ENCODE results near the gene CRNKL1. TPM values are rescaled to one million over a fixed set of nuclear protein-coding genes. Genes with fewer than 3 reads are reported as not detected.

Gene CRNKL1
- total RNA-seq, 4 donors from 2014 or later = 12.3 to 22.1 (median 15.6) TPM

DNA sequence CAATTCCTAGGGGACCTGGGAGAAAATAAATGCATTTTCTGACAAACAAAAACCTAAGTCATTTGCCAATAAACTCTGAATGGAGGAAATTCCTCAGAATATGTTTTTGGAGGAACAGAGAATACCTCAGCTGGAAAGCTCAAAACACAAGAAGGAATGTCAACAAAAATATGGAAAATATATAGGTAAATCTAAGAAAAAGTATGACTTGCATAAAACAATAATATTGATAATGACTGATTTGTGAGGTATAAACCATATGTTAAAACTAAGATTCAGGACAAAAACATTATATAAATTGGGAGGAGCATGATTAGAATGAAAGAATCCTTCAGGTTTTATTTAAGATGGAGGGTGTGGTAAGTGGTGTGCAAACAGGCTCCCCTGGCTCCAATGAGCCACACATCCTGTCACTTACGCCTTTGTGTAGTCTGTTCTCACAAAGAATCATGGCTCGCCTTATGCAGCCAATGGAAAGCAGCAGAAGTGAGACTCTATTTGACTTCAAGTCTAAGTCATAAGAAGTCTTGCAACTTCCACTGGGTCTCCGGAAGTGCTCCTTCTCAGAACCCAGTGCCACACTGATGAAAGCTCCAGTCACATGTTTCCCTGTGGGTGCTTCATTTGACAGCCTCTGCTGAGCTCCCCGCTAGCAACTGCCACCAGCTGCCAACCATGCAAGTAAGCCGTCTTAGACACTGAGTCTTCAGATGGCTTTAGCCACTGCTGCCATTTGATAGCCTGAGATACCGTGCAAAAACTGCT lies 8.2 kb upstream of the CRNKL1 start:
- no peaks in the 10 kb centered on the region for H3K9me3 ChIP-seq
- WGBS, 2 donors (ENCODE audit: low coverage in 1 of 2) = 81 to 82% methylated on average over 4 to 6 of the region's 6 CpGs
- no peaks in the 10 kb centered on the region for H3K36me3 ChIP-seq
- H3K4me1 ChIP-seq = no peaks in the 10 kb centered on the region
- H3K27me3 ChIP-seq = peaks cover 30% of the 10 kb centered on the region
- intact Hi-C loops (cut with DNase I; ENCODE audit: low total_unique reads) (no loop called here), in situ Hi-C loops (cut with MboI; ENCODE audit: low pct_ligation_motif_present in 1 of 4, low pct_unique_long_range_greater_than_20kb in 1 of 4, low sequenced_read_pairs in 3 of 4) (no loop called here)
- TF ChIP-seq, protein P1, sequence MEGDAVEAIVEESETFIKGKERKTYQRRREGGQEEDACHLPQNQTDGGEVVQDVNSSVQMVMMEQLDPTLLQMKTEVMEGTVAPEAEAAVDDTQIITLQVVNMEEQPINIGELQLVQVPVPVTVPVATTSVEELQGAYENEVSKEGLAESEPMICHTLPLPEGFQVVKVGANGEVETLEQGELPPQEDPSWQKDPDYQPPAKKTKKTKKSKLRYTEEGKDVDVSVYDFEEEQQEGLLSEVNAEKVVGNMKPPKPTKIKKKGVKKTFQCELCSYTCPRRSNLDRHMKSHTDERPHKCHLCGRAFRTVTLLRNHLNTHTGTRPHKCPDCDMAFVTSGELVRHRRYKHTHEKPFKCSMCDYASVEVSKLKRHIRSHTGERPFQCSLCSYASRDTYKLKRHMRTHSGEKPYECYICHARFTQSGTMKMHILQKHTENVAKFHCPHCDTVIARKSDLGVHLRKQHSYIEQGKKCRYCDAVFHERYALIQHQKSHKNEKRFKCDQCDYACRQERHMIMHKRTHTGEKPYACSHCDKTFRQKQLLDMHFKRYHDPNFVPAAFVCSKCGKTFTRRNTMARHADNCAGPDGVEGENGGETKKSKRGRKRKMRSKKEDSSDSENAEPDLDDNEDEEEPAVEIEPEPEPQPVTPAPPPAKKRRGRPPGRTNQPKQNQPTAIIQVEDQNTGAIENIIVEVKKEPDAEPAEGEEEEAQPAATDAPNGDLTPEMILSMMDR (IDR thresholded peaks at IDR 0.05) = no peak
- TF ChIP-seq POLR2AphosphoS5 (IDR thresholded peaks at IDR 0.05) = no peak
- no peak for TF ChIP-seq POLR2A (IDR thresholded peaks at IDR 0.05)
- no peak for TF ChIP-seq EP300 (IDR thresholded peaks at IDR 0.05; ENCODE audit: low read depth)
- no peak overlapping the region for H3K27ac ChIP-seq
- H3K4me3 ChIP-seq = no peak overlapping the region
- no peak for DNase-seq

DNA sequence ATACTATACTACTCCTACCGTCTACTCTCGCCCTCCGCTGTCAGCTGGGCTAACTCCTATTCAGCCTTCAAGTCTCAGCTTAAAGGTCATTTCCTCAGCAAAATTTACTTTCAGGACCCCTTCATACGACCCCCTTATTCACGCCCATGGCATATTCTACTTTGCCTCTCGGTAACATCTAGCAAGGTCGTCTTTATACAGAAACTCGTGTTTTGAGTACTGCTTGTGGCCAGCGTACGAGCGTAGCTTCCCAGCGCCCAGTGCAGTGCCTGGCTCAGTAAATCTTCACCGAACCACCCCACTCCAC lies 546 bp downstream of the CRNKL1 start:
- WGBS, 2 donors (ENCODE audit: low coverage in 1 of 2) = 0 to 2% methylated on average over 5 to 13 of the region's 13 CpGs
- H3K4me1 ChIP-seq = peaks cover 3 to 17% (median 8%) of the 10 kb centered on the region in 4 donors
- peaks cover 0 to 36% (median 17%) of the 10 kb centered on the region in 4 donors for H3K36me3 ChIP-seq
- in situ Hi-C loops (cut with MboI; ENCODE audit: low pct_ligation_motif_present in 1 of 4, low pct_unique_long_range_greater_than_20kb in 1 of 4, low sequenced_read_pairs in 3 of 4) (no loop called here), intact Hi-C loops (cut with DNase I; ENCODE audit: low total_unique reads) (no loop called here)
- TF ChIP-seq EP300 (IDR thresholded peaks at IDR 0.05; ENCODE audit: low read depth) = no peak
- TF ChIP-seq POLR2AphosphoS5 (IDR thresholded peaks at IDR 0.05) = no peak
- TF ChIP-seq POLR2A (IDR thresholded peaks at IDR 0.05) = no peak
- TF ChIP-seq, protein P1 (IDR thresholded peaks at IDR 0.05) = no peak
- DNase-seq = no peak
- H3K27ac ChIP-seq = peak overlapping the region; percentile 85 to 94 (median 92)
- H3K4me3 ChIP-seq = peak overlapping the region; percentile 78 to 93 (median 85)
- peaks cover 21% of the 10 kb centered on the region for H3K27me3 ChIP-seq
- H3K9me3 ChIP-seq = no peaks in the 10 kb centered on the region

DNA sequence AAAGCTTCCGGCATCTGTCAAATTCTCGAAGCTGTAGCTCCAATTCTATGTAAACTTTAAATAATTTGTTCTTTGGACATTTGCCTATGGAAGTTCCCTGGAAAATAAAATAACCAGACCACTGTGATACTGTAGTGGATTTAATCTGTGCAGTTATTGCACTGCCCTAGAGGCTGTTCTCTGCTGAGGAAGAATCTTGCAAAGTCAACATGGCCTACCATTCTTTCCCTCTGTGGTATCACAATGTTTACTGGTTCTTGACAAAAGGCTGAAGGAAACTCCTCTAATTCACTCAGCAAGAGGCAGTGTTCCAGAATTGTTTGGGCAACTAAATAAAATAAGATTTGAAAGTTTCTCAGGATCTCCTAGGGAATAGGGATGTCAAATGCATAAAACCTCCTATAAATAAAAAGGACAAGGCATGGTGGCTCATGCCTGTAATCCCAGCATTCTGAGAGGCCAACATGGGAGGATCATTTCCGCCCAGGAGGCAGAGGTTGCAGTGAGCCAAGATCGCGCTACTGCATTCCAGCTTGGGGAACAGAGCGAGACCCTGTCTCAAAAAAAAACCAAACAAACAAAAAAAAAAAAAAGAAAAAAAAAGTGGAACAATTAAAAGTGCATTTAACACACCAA lies 12.4 kb downstream of the CRNKL1 start:
- DNase-seq = no peak
- in situ Hi-C loops (cut with MboI; ENCODE audit: low pct_ligation_motif_present in 1 of 4, low pct_unique_long_range_greater_than_20kb in 1 of 4, low sequenced_read_pairs in 3 of 4) (no loop called here), intact Hi-C loops (cut with DNase I; ENCODE audit: low total_unique reads) (no loop called here)
- TF ChIP-seq POLR2A (IDR thresholded peaks at IDR 0.05) = no peak
- TF ChIP-seq EP300 (IDR thresholded peaks at IDR 0.05; ENCODE audit: low read depth) = no peak
- TF ChIP-seq POLR2AphosphoS5 (IDR thresholded peaks at IDR 0.05) = no peak
- TF ChIP-seq, protein P1 (IDR thresholded peaks at IDR 0.05) = no peak
- WGBS, 2 donors (ENCODE audit: low coverage in 1 of 2) = 90 to 94% methylated on average over 4 to 6 of the region's 6 CpGs
- H3K9me3 ChIP-seq = no peaks in the 10 kb centered on the region
- H3K36me3 ChIP-seq = peaks cover 0 to 86% (median 44%) of the 10 kb centered on the region in 4 donors
- no peak overlapping the region for H3K27ac ChIP-seq
- H3K27me3 ChIP-seq = no peaks in the 10 kb centered on the region
- H3K4me3 ChIP-seq = no peak overlapping the region
- H3K4me1 ChIP-seq = no peaks in the 10 kb centered on the region

DNA sequence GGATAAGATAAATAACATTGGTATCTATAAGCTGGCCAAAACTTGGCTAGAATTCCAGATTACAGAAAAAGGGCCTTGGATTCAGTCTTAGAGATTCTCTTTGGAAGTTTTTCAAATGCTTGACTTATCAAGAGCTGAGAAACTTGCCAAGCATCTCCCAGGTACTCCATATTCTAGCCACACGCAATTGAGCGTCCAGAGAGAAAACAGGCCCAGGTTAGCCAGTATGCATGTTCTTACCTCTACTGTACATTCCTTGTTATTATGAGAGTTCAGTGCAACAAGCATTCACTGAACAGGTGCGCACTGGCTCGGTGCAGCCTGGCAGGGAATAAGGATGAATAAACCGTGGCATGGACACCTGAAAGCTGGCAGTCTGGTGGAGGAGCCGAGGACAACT lies 13.7 kb downstream of the CRNKL1 start:
- Histone ChIP-seq H3K4me3 (no peak overlapping the region), H3K36me3 (peaks cover 0 to 83% (median 43%) of the 10 kb centered on the region in 4 donors), H3K27me3 (no peaks in the 10 kb centered on the region), H3K27ac (no peak overlapping the region), H3K4me1 (no peaks in the 10 kb centered on the region), H3K9me3 (no peaks in the 10 kb centered on the region)
- in situ Hi-C loops (cut with MboI; ENCODE audit: low pct_ligation_motif_present in 1 of 4, low pct_unique_long_range_greater_than_20kb in 1 of 4, low sequenced_read_pairs in 3 of 4) (no loop called here), intact Hi-C loops (cut with DNase I; ENCODE audit: low total_unique reads) (no loop called here)
- no peak for DNase-seq
- 92 to 96% methylated on average over 6 of the region's 6 CpGs for WGBS, 2 donors (ENCODE audit: low coverage in 1 of 2)
- TF ChIP-seq, protein P1 (IDR thresholded peaks at IDR 0.05) = no peak
- TF ChIP-seq POLR2AphosphoS5 (IDR thresholded peaks at IDR 0.05) (no peak), POLR2A (IDR thresholded peaks at IDR 0.05) (no peak), EP300 (IDR thresholded peaks at IDR 0.05; ENCODE audit: low read depth) (no peak)

All from transverse colon (tissue), 4 donors.